K562 (cell line): ENCODE results near the gene DCUN1D2. TPM values are rescaled to one million over a fixed set of nuclear protein-coding genes. Genes with fewer than 3 reads are reported as not detected.

Experiments used
- ATAC-seq: fragments of 200-7000 bp; cut with Tn5 transposase; 3 replicates; pipeline ENCODE4 v1.9.1; 2020; ENCODE audit warnings: moderate library complexity
- BruUV-seq: library from RNA; stranded (reverse); fragments of 400-500 nt; replicated peaks from 2 replicates; lab custom pipeline; 2021; lab: Mats Ljungman, UMichigan
- CTCF ChIA-PET: fragments of 300-600 bp; formaldehyde crosslinking; extraction: SDS; loops from one replicate; lab custom pipeline; 2021; ENCODE audit warnings: low intra/inter-chr PET ratio; lab: Yijun Ruan, JAX
- POLR2A ChIA-PET: fragments of 300-600, 350-650 bp; sonication (Branson Sonifier 250); formaldehyde crosslinking; extraction: SDS; loops from one replicate; lab custom pipeline; 2021; ENCODE audit warnings: antibody characterized with exemption, inconsistent platforms; lab: Yijun Ruan, JAX
- DNase-seq, 4 experiments: peaks; one replicate each; pipeline versions ENCODE4 v3.0.0 to v3.0.0-alpha.2; 2011 to 2018; ENCODE audit warnings: low spot score in 3 of 4, mixed read lengths in 3 of 4; ENCODE audit errors: extremely low read depth in 1 of 4
- FAIRE-seq: peaks from 2 replicates; lab custom pipeline; 2011; peaks lifted over from hg19 to GRCh38; lab: Jason Lieb, UNC
- H2AFZ ChIP-seq: 2 replicates; pipeline ENCODE4 v1.6.0; 2011; ENCODE audit warnings: low read depth, low read length, control low read depth, inconsistent platforms
- H3K27ac ChIP-seq: fragments of 200-600 bp; 3 replicates; pipeline ENCODE4 v1.8.0; 2011; ENCODE audit warnings: low read depth, mild to moderate bottlenecking, control low read depth, inconsistent platforms, low read length, moderate library complexity, mixed read lengths; ENCODE audit errors: extremely low read depth
- H3K27me3 ChIP-seq, 2 experiments: fragments of 300-600 bp in 1 of 2; 2 replicates in 1 of 2; 3 replicates in 1 of 2; pipeline versions ENCODE4 v1.6.0 to v1.8.0; 2011; ENCODE audit warnings: inconsistent platforms in 2 of 2, low read length in 2 of 2, mild to moderate bottlenecking in 1 of 2, mixed read lengths in 1 of 2, moderate library complexity in 1 of 2; ENCODE audit not compliant: control insufficient read depth in 2 of 2, insufficient read depth in 2 of 2
- H3K36me3 ChIP-seq: fragments of 300-600 bp; 3 replicates; pipeline ENCODE4 v1.8.0; 2011; ENCODE audit warnings: mild to moderate bottlenecking, low read length, inconsistent platforms; ENCODE audit not compliant: control insufficient read depth, insufficient read depth
- H3K4me1 ChIP-seq, 2 experiments: fragments of 200-600 bp in 1 of 2; replicated peaks in 1 of 2; 2 replicates in 1 of 2; 3 replicates in 1 of 2; pipeline versions ENCODE4 v1.5.1 to v1.8.0; 2011; ENCODE audit warnings: inconsistent platforms in 2 of 2, low read length in 2 of 2, mild to moderate bottlenecking in 1 of 2, mixed read lengths in 1 of 2, moderate library complexity in 1 of 2; ENCODE audit not compliant: control insufficient read depth in 2 of 2, insufficient read depth in 2 of 2
- H3K4me2 ChIP-seq: 2 replicates; pipeline ENCODE4 v1.6.1; 2011; ENCODE audit warnings: low read length, control low read depth, inconsistent platforms, mixed read lengths; ENCODE audit not compliant: insufficient read depth
- H3K4me3 ChIP-seq: fragments of 200-600 bp; sonication (generic), shearing (Covaris generic); 2 replicates; pipeline ENCODE4 v1.5.1; 2016; ENCODE audit warnings: control low read depth, inconsistent platforms
- H3K79me2 ChIP-seq: fragments of 200-600 bp; 3 replicates; pipeline ENCODE4 v1.8.0; 2011; ENCODE audit warnings: low read length, inconsistent platforms; ENCODE audit not compliant: control insufficient read depth, insufficient read depth
- H3K9ac ChIP-seq, 2 experiments: 2 replicates each; pipeline versions ENCODE4 v1.6.0 to v1.6.1; 2011; ENCODE audit warnings: low read depth in 2 of 2, low read length in 2 of 2, control low read depth in 1 of 2, inconsistent platforms in 1 of 2, mild to moderate bottlenecking in 1 of 2, mixed read lengths in 1 of 2; ENCODE audit not compliant: insufficient read depth in 1 of 2
- H3K9me1 ChIP-seq: one replicate; pipeline ENCODE4 v1.6.0; 2011; ENCODE audit warnings: inconsistent platforms, mild to moderate bottlenecking, low read length, moderate library complexity; ENCODE audit not compliant: control insufficient read depth, insufficient read depth
- H3K9me3 ChIP-seq: replicated peaks from 2 replicates; pipeline ENCODE4 v1.5.1; 2011; ENCODE audit warnings: low read depth, low read length, inconsistent platforms; ENCODE audit not compliant: control insufficient read depth, insufficient read depth
- H4K20me1 ChIP-seq: replicated peaks from 2 replicates; pipeline ENCODE4 v1.6.1; 2011; ENCODE audit warnings: low read length, inconsistent platforms, mixed read lengths; ENCODE audit not compliant: control insufficient read depth, insufficient read depth
- CBFA2T3 ChIP-seq: fragments of 450-650 bp; IDR thresholded peaks from 2 replicates; pipeline ENCODE4 v1.6.1; 2017
- ERF ChIP-seq: fragments of 450-650 bp; formaldehyde crosslinking; IDR thresholded peaks from 2 replicates; pipeline ENCODE4 v1.4.0; 2020; ENCODE audit warnings: mild to moderate bottlenecking, mixed read lengths
- HDAC6 ChIP-seq: IDR thresholded peaks from 2 replicates; pipeline ENCODE4 v1.6.1; 2012; ENCODE audit warnings: low read depth, mild to moderate bottlenecking, control low read depth, inconsistent platforms, low read length, moderate library complexity
- KDM2B ChIP-seq: fragments of 250-450 bp; sonication (Bioruptor Pico); IDR thresholded peaks from 2 replicates; pipeline ENCODE4 v1.8.0; 2021; ENCODE audit warnings: mild to moderate bottlenecking, moderate library complexity
- MECOM ChIP-seq: fragments of 250-450 bp; sonication (Bioruptor Pico); IDR thresholded peaks from 2 replicates; pipeline ENCODE4 v1.8.0; 2022; ENCODE audit warnings: inconsistent platforms
- NR2C1 ChIP-seq, 2 experiments: fragments of 450-650 bp; IDR thresholded peaks; 2 replicates each; pipeline ENCODE4 v1.6.1; 2017; ENCODE audit warnings: mild to moderate bottlenecking in 2 of 2, antibody characterized with exemption in 1 of 2, inconsistent platforms in 1 of 2, missing compliant biosample characterization in 1 of 2, missing genetic modification characterization in 1 of 2
- NR3C1 ChIP-seq: sonication (generic); formaldehyde crosslinking; IDR thresholded peaks from 2 replicates; pipeline ENCODE4 v1.8.1; 2022; ENCODE audit warnings: missing genetic modification reagents
- POLR3A ChIP-seq: IDR thresholded peaks from 2 replicates; pipeline ENCODE4 v1.6.1; 2011; ENCODE audit warnings: borderline replicate concordance, mild to moderate bottlenecking, moderate library complexity; ENCODE audit not compliant: insufficient read length, insufficient read depth; ENCODE audit errors: extremely low read depth
- SMAD3 ChIP-seq: fragments of 450-650 bp; formaldehyde crosslinking; conservative IDR thresholded peaks from 2 replicates; pipeline ENCODE4 v1.4.0; 2020; ENCODE audit warnings: mild to moderate bottlenecking
- TAF15 ChIP-seq: fragments of 200-400 bp; formaldehyde crosslinking; IDR thresholded peaks from 2 replicates; pipeline ENCODE4 v1.6.1; 2017; ENCODE audit warnings: mild to moderate bottlenecking, low read depth, low read length, moderate library complexity
- ZFPM2 ChIP-seq: fragments of 250-450 bp; sonication (Bioruptor Pico); IDR thresholded peaks from 2 replicates; pipeline ENCODE4 v1.5.1; 2022; ENCODE audit warnings: mild to moderate bottlenecking
- ZNF24 ChIP-seq: fragments of 450-650 bp; IDR thresholded peaks from 2 replicates; pipeline ENCODE4 v1.6.1; 2016
- ZNF347 ChIP-seq: fragments of 450-650 bp; formaldehyde crosslinking; IDR thresholded peaks from 2 replicates; pipeline ENCODE4 v1.4.0; 2020; ENCODE audit warnings: low read depth, mild to moderate bottlenecking, moderate library complexity
- ZNF717 ChIP-seq: fragments of 250-450 bp; sonication (Bioruptor Pico); IDR thresholded peaks from 2 replicates; pipeline ENCODE4 v1.5.0; 2021
- WGBS: fragments of 100-300 bp; shearing (Covaris generic); methylation state at CpG from one replicate; pipeline ENCODE4 v1.1.6; 2016; ENCODE audit warnings: low coverage, mixed read lengths; ENCODE audit not compliant: insufficient coverage; ENCODE audit errors: missing lambda C conversion rate; 5-methylcytosine and 5-hydroxymethylcytosine counted together
- in situ Hi-C: fragments of 300-500 bp; cut with MboI; formaldehyde crosslinking; loops from 4 replicates; pipeline ENCODE4 v1.15.0; 2018; ENCODE audit warnings: inconsistent platforms, mixed read lengths
- intact Hi-C: fragments of 100-400 bp; cut with micrococcal nuclease; formaldehyde crosslinking; loops from 2 replicates; pipeline ENCODE4 v1.14.2; 2022
- polyA plus RNA-seq, 8 experiments: library from polyadenylated mRNA; depleted of rRNA in 4 of 8; stranded (reverse) in 5 of 8; unstranded in 3 of 8; fragments of >200 nt; fragmentation: Nextera tagmentation in 2 of 8; fragmentation: Illumina TruSeq in 1 of 8; extraction: Ambion mirVana in 2 of 8; extraction: Trizol in 1 of 8; gene quantifications; 2 replicates each; pipeline versions ENCODE4 v1.2.1 to v1.2.3, GENCODE V29; 2011 to 2014; ENCODE audit warnings: inconsistent platforms in 1 of 8, missing spikeins in 1 of 8
- total RNA-seq, 7 experiments: library from RNA; depleted of rRNA in 6 of 7; stranded (reverse); fragments of >200 nt in 6 of 7; fragmentation: Illumina TruSeq in 2 of 7; extraction: Trizol in 2 of 7; gene quantifications; 2 replicates each; pipeline versions ENCODE4 v1.2.1 to v1.2.3, GENCODE V29; 2011 to 2021; ENCODE audit warnings: low replicate concordance in 1 of 7
- TF ChIP-seq, protein P1 (sequence below), 2 experiments: fragments of 250-450 bp in 1 of 2; fragments of 450-650 bp in 1 of 2; sonication (Bioruptor Pico) in 1 of 2; IDR thresholded peaks; 2 replicates each; pipeline versions ENCODE4 v1.6.1 to v1.8.0; 2016 to 2021; ENCODE audit warnings: mild to moderate bottlenecking in 2 of 2, moderate library complexity in 2 of 2, missing compliant biosample characterization in 1 of 2, missing genetic modification characterization in 1 of 2
- TF ChIP-seq, protein P2 (sequence below): fragments of 150-350 bp; IDR thresholded peaks from 2 replicates; pipeline ENCODE4 v1.6.1; 2014; ENCODE audit warnings: low read depth, mild to moderate bottlenecking, low read length, borderline replicate concordance

Gene DCUN1D2
- total and polyA plus RNA-seq, 9 of the 15 experiments (the other 6 are each of a cell fraction or from before 2014, with no cell fraction given), result 2.1 to 16.8 (median 11.1) TPM

DNA sequence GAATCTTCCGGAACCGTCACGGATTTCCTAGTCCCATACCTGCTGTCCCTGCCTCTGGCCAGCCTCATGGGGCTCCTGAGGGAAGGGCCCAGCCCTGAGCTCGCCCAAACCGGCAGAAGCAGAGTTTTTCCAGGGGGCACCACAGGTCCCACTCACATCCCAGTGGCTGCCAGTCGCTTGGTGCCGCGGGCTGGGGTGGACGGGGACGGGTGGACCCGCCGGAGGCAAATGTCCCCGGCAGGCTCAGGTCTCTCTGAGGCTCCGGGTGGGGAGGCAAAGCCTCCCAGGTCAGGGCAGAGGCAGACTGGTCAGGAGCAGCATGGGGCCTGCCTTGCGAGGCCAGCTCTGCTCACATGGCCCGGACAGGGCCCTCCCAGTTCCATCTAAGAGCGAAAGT lies 62.0 kb downstream of the DCUN1D2 start:
- Histone ChIP-seq H3K9ac (no peak overlapping the region), H3K27me3 (peaks cover 14 to 71% of the 10 kb centered on the region in 2 experiments; a peak in 4 of 5 replicates), H3K4me1 (peaks cover 0 to 27% of the 10 kb centered on the region in 2 experiments; a peak in 3 of 5 replicates), H3K9me1 (no peaks in the 10 kb centered on the region), H4K20me1 (peaks cover 4% of the 10 kb centered on the region; the same call in 1 of the 2 replicates), H3K9me3 (no peaks in the 10 kb centered on the region), H3K4me2 (no peak overlapping the region), H2AFZ (no peak overlapping the region), H3K79me2 (no peaks in the 10 kb centered on the region), H3K4me3 (no peak overlapping the region), H3K36me3 (no peaks in the 10 kb centered on the region), H3K27ac (no peak overlapping the region)
- CTCF ChIA-PET, result no interaction called here
- TF ChIP-seq ZNF24 (no peak), KDM2B (CRISPR knock-in tag) (no peak), ZNF717 (CRISPR knock-in tag) (no peak), POLR3A (no peak), NR2C1 (IDR thresholded peaks at IDR 0.05) (no peak), NR2C1 (tag; IDR thresholded peaks at IDR 0.05) (no peak), ZNF347 (CRISPR knock-in tag) (no peak), NR3C1 (CRISPR knock-in tag) (no peak), MECOM (CRISPR knock-in tag) (no peak), SMAD3 (CRISPR knock-in tag) (no peak), TAF15 (no peak), ZFPM2 (no peak), HDAC6 (no peak), ERF (no peak), CBFA2T3 (no peak)
- TF ChIP-seq, protein P1, sequence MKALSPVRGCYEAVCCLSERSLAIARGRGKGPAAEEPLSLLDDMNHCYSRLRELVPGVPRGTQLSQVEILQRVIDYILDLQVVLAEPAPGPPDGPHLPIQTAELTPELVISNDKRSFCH (CRISPR knock-in tag; IDR thresholded peaks at IDR 0.05), result no peak
- TF ChIP-seq, protein P1 (tag; IDR thresholded peaks at IDR 0.05), result no peak
- TF ChIP-seq, protein P2, sequence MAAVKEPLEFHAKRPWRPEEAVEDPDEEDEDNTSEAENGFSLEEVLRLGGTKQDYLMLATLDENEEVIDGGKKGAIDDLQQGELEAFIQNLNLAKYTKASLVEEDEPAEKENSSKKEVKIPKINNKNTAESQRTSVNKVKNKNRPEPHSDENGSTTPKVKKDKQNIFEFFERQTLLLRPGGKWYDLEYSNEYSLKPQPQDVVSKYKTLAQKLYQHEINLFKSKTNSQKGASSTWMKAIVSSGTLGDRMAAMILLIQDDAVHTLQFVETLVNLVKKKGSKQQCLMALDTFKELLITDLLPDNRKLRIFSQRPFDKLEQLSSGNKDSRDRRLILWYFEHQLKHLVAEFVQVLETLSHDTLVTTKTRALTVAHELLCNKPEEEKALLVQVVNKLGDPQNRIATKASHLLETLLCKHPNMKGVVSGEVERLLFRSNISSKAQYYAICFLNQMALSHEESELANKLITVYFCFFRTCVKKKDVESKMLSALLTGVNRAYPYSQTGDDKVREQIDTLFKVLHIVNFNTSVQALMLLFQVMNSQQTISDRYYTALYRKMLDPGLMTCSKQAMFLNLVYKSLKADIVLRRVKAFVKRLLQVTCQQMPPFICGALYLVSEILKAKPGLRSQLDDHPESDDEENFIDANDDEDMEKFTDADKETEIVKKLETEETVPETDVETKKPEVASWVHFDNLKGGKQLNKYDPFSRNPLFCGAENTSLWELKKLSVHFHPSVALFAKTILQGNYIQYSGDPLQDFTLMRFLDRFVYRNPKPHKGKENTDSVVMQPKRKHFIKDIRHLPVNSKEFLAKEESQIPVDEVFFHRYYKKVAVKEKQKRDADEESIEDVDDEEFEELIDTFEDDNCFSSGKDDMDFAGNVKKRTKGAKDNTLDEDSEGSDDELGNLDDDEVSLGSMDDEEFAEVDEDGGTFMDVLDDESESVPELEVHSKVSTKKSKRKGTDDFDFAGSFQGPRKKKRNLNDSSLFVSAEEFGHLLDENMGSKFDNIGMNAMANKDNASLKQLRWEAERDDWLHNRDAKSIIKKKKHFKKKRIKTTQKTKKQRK, result no peak
- intact Hi-C loops (no loop called here), in situ Hi-C loops (no loop called here)
- BruUV-seq, result no TSS peak
- FAIRE-seq, result no peak
- 0 out of 3 replicates have a peak, but pooled peaks have one; percentile 35 for ATAC-seq
- 13% methylated on average over 11 of the region's 17 CpGs for WGBS
- no peak for DNase-seq
- POLR2A ChIA-PET, result interaction anchor here (0.7 kb wide), 1 partner anchor 329 kb away, joined by 3 read pairs; no protein-coding TSS in a partner anchor
